GM12878 (cell line): ENCODE results near the gene TRAF3IP1.

Experiments used
- CTCF ChIP-seq, 3 experiments: IDR thresholded peaks in 2 of 3; conservative IDR thresholded peaks in 1 of 3; 2 replicates each; pipeline ENCODE4 v1.5.1; 2011; ENCODE audit warnings: low read depth in 3 of 3, low read length in 3 of 3, mild to moderate bottlenecking in 3 of 3, control low read depth in 2 of 3, moderate library complexity in 2 of 3, inconsistent platforms in 1 of 3, mixed read lengths in 1 of 3; ENCODE audit not compliant: control insufficient read depth in 2 of 3, insufficient read depth in 1 of 3; ENCODE audit errors: extremely low read depth in 1 of 3
- EP300 ChIP-seq, 2 experiments: fragments of 150-350 bp in 1 of 2; IDR thresholded peaks; 2 replicates each; pipeline ENCODE4 v1.6.1; 2011 to 2012; ENCODE audit warnings: low read depth in 2 of 2, low read length in 2 of 2, borderline replicate concordance in 1 of 2, improper control_type of control experiment in 1 of 2, inconsistent platforms in 1 of 2; ENCODE audit not compliant: control insufficient read depth in 1 of 2
- HDAC2 ChIP-seq: fragments of 200-600 bp; sonication (generic); IDR thresholded peaks from 2 replicates; pipeline ENCODE4 v1.6.1; 2017
- JUND ChIP-seq: IDR thresholded peaks from 2 replicates; pipeline ENCODE4 v1.6.1; 2012; ENCODE audit warnings: low read depth, mild to moderate bottlenecking, low read length, improper control_type of control experiment, moderate library complexity
- MAX ChIP-seq: IDR thresholded peaks from 2 replicates; pipeline ENCODE4 v1.6.1; 2012; ENCODE audit warnings: low read depth, low read length, improper control_type of control experiment
- NR2C2 ChIP-seq: IDR thresholded peaks from 2 replicates; pipeline ENCODE4 v1.6.1; 2011; ENCODE audit warnings: borderline replicate concordance, low read depth; ENCODE audit not compliant: control insufficient read depth, insufficient read length
- PAX8 ChIP-seq: fragments of 450-650 bp; IDR thresholded peaks from 2 replicates; pipeline ENCODE4 v1.6.1; 2017; ENCODE audit warnings: mild to moderate bottlenecking, moderate library complexity
- SMC3 ChIP-seq: IDR thresholded peaks from 2 replicates; pipeline ENCODE4 v1.6.1; 2011; ENCODE audit warnings: low read length, improper control_type of control experiment, borderline replicate concordance
- ZNF24 ChIP-seq: fragments of 450-650 bp; IDR thresholded peaks from 2 replicates; pipeline ENCODE4 v1.6.1; 2017; ENCODE audit warnings: antibody characterized with exemption, mild to moderate bottlenecking

- TF ChIP-seq JUND (no peak), CTCF (IDR thresholded peaks at IDR 0.05 in 2 of 3, conservative IDR thresholded peaks at IDR 0.05 in 1 of 3; ENCODE audit: control insufficient read depth in 2 of 3, extremely low read depth in 1 of 3, insufficient read depth in 1 of 3, low read depth in 3 of 3, low read length in 3 of 3) (no peak), MAX (no peak), SMC3 (no peak), PAX8 (no peak), NR2C2 (no peak), EP300 (IDR thresholded peaks at IDR 0.05; ENCODE audit: borderline replicate concordance in 1 of 2, control insufficient read depth in 1 of 2, low read depth in 2 of 2, low read length in 2 of 2) (no peak), HDAC2 (no peak), ZNF24 (no peak)
These were observed 37.2 kb upstream of the TRAF3IP1 start for GRCh38 chr2:238282861-238283738.
